ENCODE measurements around the gene ADAMTS12. TPM values are rescaled to one million over a fixed set of nuclear protein-coding genes. Genes with fewer than 3 reads are reported as not detected.

ADAMTS12 gene
- total RNA-seq, 1 experiment from 2014 or later: not detected

DNA sequence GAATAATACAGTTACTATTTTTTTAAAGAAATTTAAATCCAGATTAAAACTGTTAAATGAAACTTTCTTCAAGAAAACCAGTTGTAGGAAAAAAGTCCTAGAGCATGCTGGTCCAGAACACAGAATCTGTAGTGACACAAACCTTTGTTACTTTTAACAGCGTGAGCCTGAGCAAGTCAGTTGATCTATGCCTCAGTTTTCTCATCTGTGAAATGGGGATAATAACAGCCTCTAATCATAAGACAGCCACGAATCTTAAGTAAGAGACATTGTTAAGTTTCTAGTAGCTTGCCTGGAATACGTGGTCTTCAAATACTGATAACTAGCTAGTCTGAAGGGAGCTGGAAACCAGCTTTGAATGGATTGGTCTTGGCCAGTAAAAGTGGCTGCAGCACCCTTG lies 158.6 kb downstream of the ADAMTS12 start:
- no TSS peak for BruUV-seq (replicated peaks)
- H3K4me1 Mint-ChIP-seq (ENCODE audit: insufficient read depth, unreplicated experiment): no peaks in the 10 kb centered on the region

DNA sequence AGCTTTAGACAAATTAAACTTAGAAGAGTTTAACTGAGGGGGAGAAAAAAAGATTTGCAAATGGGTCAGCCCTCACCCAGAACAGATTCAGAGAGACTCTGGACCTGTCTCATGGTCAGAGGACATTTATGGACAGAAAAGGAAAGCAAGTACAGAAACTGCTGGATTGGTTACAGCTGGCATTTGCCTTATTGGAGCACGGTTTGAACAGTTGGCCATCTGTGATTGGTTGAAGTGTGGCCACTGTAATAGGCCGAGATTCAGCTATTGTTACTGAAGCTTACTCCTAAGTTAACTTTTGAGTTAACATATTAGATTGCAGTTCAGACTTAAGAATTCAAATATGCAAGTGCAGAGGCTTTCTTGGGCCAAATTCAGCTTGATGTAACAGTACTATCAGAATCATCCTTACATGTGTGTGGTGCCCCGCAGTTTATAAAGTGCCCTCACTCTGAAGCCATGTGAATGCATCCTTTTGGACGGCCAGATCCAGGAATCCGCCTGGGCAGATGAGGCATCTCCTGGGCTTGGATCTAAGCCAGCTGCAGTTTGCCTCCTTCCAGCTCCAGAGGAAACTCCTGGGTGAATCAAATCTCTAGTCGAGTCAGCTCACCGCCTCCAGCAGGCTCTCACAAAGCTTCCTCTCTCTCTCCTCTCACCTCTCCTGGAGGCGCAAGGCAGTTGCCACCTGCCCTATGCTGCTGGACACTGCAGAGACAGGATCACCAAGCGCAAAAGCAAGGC lies 165.2 kb downstream of the ADAMTS12 start:
- intact Hi-C loops (cut with micrococcal nuclease): no loop called here
- H3K9me3 Mint-ChIP-seq (ENCODE audit: unreplicated experiment): no peaks in the 10 kb centered on the region
- H3K36me3 Mint-ChIP-seq (ENCODE audit: insufficient read depth, unreplicated experiment): no peaks in the 10 kb centered on the region
- TF ChIP-seq, protein P1, sequence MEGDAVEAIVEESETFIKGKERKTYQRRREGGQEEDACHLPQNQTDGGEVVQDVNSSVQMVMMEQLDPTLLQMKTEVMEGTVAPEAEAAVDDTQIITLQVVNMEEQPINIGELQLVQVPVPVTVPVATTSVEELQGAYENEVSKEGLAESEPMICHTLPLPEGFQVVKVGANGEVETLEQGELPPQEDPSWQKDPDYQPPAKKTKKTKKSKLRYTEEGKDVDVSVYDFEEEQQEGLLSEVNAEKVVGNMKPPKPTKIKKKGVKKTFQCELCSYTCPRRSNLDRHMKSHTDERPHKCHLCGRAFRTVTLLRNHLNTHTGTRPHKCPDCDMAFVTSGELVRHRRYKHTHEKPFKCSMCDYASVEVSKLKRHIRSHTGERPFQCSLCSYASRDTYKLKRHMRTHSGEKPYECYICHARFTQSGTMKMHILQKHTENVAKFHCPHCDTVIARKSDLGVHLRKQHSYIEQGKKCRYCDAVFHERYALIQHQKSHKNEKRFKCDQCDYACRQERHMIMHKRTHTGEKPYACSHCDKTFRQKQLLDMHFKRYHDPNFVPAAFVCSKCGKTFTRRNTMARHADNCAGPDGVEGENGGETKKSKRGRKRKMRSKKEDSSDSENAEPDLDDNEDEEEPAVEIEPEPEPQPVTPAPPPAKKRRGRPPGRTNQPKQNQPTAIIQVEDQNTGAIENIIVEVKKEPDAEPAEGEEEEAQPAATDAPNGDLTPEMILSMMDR (IDR thresholded peaks at IDR 0.05; ENCODE audit: unreplicated experiment): no peak
- no peak overlapping the region for H3K4me3 Mint-ChIP-seq (ENCODE audit: unreplicated experiment)
- ChIA-PET CTCF (interaction anchor here (0.7 kb wide), 1 partner anchor 1416 kb away, joined by 4 read pairs; no protein-coding TSS in a partner anchor), POLR2A (no interaction called here)
- DNase-seq (ENCODE audit: unreplicated experiment): peak; percentile 15
- no peaks in the 10 kb centered on the region for H3K4me1 Mint-ChIP-seq (ENCODE audit: insufficient read depth, unreplicated experiment)
- no peak overlapping the region for H3K27ac Mint-ChIP-seq (ENCODE audit: low read depth, unreplicated experiment)
- H3K27me3 Mint-ChIP-seq (ENCODE audit: insufficient read depth, unreplicated experiment): no peaks in the 10 kb centered on the region
- BruUV-seq (replicated peaks): no TSS peak

More for the DNA sequence above, 158.6 kb downstream of the ADAMTS12 start:
- H3K27me3 Mint-ChIP-seq (ENCODE audit: insufficient read depth, unreplicated experiment): no peaks in the 10 kb centered on the region
- TF ChIP-seq, protein P1 (IDR thresholded peaks at IDR 0.05; ENCODE audit: unreplicated experiment): no peak
- no peak overlapping the region for H3K4me3 Mint-ChIP-seq (ENCODE audit: unreplicated experiment)
- intact Hi-C loops (cut with micrococcal nuclease): no loop called here
- no peak overlapping the region for H3K27ac Mint-ChIP-seq (ENCODE audit: low read depth, unreplicated experiment)
- ChIA-PET POLR2A (no interaction called here), CTCF (no interaction called here)
- DNase-seq (ENCODE audit: unreplicated experiment): no peak
- no peaks in the 10 kb centered on the region for H3K9me3 Mint-ChIP-seq (ENCODE audit: unreplicated experiment)
- no peaks in the 10 kb centered on the region for H3K36me3 Mint-ChIP-seq (ENCODE audit: insufficient read depth, unreplicated experiment)

DNA sequence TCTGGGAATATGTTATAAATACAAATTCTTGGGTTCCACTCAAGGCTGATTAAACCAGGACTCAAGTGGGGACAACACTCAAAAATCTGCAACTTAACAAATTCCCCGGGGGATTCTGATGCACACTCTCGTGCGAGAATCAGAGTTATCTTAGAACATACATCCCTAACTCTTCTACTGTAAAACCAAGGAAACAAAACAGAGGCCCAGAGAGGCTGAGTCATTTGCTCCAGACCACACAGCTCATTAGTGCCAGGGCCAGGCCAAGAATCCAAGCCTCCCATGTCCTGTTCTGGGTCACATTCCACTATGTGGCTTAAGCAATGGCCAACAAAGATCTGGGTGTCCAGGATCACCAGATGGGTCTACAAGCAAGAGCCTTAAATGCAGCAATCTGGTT lies 166.0 kb downstream of the ADAMTS12 start:
- ChIA-PET POLR2A (no interaction called here), CTCF (no interaction called here)
- Mint-ChIP-seq H3K27me3 (ENCODE audit: insufficient read depth, unreplicated experiment) (no peaks in the 10 kb centered on the region), H3K27ac (ENCODE audit: low read depth, unreplicated experiment) (no peak overlapping the region), H3K4me3 (ENCODE audit: unreplicated experiment) (no peak overlapping the region), H3K36me3 (ENCODE audit: insufficient read depth, unreplicated experiment) (no peaks in the 10 kb centered on the region), H3K4me1 (ENCODE audit: insufficient read depth, unreplicated experiment) (no peaks in the 10 kb centered on the region), H3K9me3 (ENCODE audit: unreplicated experiment) (no peaks in the 10 kb centered on the region)
- BruUV-seq (replicated peaks): no TSS peak
- no peak for DNase-seq (ENCODE audit: unreplicated experiment)
- intact Hi-C loops (cut with micrococcal nuclease): no loop called here
- TF ChIP-seq, protein P1 (IDR thresholded peaks at IDR 0.05; ENCODE audit: unreplicated experiment): no peak

DNA sequence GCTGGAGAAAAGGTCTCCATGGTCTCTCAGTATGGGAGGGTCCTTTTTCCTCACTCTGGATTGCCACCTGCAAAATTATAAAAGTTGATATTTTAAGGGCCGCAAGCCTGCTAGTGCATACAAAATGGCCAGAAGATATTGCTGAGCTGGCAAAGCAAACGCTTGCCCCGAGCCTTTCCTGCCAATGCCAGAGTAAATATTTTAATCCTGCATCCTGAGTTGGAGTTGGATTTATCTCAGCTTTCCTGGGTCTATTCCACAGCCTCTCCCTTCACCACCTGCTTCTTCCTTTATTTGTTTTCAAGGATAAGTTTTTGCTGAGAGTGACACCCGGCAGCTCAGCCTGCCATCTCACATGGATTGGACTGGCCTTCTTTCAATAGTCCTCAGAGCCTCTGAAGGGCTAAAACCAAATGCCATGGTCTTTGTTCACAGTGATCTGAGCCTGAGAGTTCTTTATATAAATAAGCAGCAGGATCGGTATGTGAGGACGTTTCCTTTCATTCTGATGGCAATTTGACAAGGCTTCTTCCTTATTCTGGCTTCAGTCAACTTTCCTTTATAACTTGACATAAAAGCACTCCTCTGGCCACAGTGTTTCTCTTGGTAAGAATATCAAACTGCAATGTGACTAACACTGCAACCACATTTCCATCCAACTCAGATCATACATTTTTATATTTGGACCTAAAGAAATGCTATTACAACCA lies 170.1 kb downstream of the ADAMTS12 start:
- POLR2A ChIA-PET: no interaction called here
- TF ChIP-seq, protein P1 (IDR thresholded peaks at IDR 0.05; ENCODE audit: unreplicated experiment): no peak
- H3K27me3 Mint-ChIP-seq (ENCODE audit: insufficient read depth, unreplicated experiment): no peaks in the 10 kb centered on the region
- DNase-seq (ENCODE audit: unreplicated experiment): no peak
- CTCF ChIA-PET: no interaction called here
- no peak overlapping the region for H3K4me3 Mint-ChIP-seq (ENCODE audit: unreplicated experiment)
- H3K9me3 Mint-ChIP-seq (ENCODE audit: unreplicated experiment): no peaks in the 10 kb centered on the region
- BruUV-seq (replicated peaks): no TSS peak
- no peaks in the 10 kb centered on the region for H3K4me1 Mint-ChIP-seq (ENCODE audit: insufficient read depth, unreplicated experiment)
- H3K36me3 Mint-ChIP-seq (ENCODE audit: insufficient read depth, unreplicated experiment): no peaks in the 10 kb centered on the region
- intact Hi-C loops (cut with micrococcal nuclease): no loop called here
- no peak overlapping the region for H3K27ac Mint-ChIP-seq (ENCODE audit: low read depth, unreplicated experiment)
